Left ventricle myocardium inferior (tissue), 1 donor: ENCODE data around the gene MGLL. TPM values are rescaled to one million over a fixed set of nuclear protein-coding genes. Genes with fewer than 3 reads are reported as not detected.

Experiments used
- DNase-seq: peaks from one replicate; pipeline ENCODE4 v3.0.0-alpha.2; 2020
- H3K27ac ChIP-seq: fragments of 200-600 bp; replicated peaks from 2 replicates; pipeline ENCODE4 v1.8.0; 2021
- H3K27me3 ChIP-seq: fragments of 200-600 bp; 2 replicates; pipeline ENCODE4 v1.8.0; 2021; ENCODE audit warnings: low read depth
- H3K36me3 ChIP-seq: fragments of 200-600 bp; 2 replicates; pipeline ENCODE4 v1.8.0; 2021
- H3K4me1 ChIP-seq: fragments of 200-600 bp; 2 replicates; pipeline ENCODE4 v1.8.0; 2021
- H3K4me3 ChIP-seq: fragments of 200-600 bp; 2 replicates; pipeline ENCODE4 v1.8.0; 2021; ENCODE audit warnings: mild to moderate bottlenecking, moderate library complexity
- H3K9me3 ChIP-seq: fragments of 200-600 bp; replicated peaks from 2 replicates; pipeline ENCODE4 v1.8.0; 2021
- CTCF ChIP-seq: fragments of 200-600 bp; IDR thresholded peaks from 2 replicates; pipeline ENCODE4 v1.8.0; 2021; ENCODE audit warnings: antibody characterized with exemption, mild to moderate bottlenecking, borderline replicate concordance
- intact Hi-C: fragments of 100-400 bp; cut with micrococcal nuclease; formaldehyde crosslinking; loops from one replicate; pipeline ENCODE4 v1.11.0; 2022
- total RNA-seq: library from RNA; stranded (reverse); fragmentation: NEBNext Ultra II Directional; extraction: Animal tissue kit (Norgen Biotek cat#: 25700); gene quantifications from one replicate; pipeline ENCODE4 v1.2.1, GENCODE V29; 2021
- donor health status: DM: no; HTN: yes; CAD: no; lungs with severe emphysema.

MGLL gene
- total RNA-seq, 1 donor from 2014 or later = 67.0 TPM

DNA sequence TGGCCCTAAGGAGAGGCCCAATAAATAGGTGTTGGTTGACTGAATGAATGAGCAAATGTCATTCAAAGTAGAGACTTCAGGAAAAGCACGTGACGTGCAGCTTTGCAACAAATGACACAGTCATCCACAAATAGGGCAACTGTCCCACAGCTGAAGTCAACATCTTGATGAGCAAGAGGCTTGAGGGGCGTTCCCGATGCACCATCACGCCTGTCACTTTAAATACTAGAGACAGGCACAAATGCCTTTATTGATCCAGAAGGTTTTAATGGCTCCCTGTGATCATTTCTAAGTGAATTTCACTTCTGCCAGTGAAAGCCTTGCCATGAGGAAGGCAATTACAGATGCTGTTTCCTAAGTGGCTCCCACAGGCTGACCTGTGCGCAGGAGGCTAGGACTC, 105.9 kb downstream of the MGLL start:
- Histone ChIP-seq H3K9me3 (no peaks in the 10 kb centered on the region), H3K36me3 (peaks cover 44% of the 10 kb centered on the region), H3K4me3 (no peak overlapping the region), H3K4me1 (peaks cover 97% of the 10 kb centered on the region), H3K27ac (peak overlapping the region; percentile 96), H3K27me3 (no peaks in the 10 kb centered on the region)
- no peak for TF ChIP-seq CTCF
- DNase-seq = no peak
- intact Hi-C loops = no loop called here

- Histone ChIP-seq H3K36me3 (peaks cover 36% of the 10 kb centered on the region), H3K4me3 (no peak overlapping the region), H3K27me3 (no peaks in the 10 kb centered on the region), H3K9me3 (no peaks in the 10 kb centered on the region), H3K4me1 (peaks cover 99% of the 10 kb centered on the region), H3K27ac (peak overlapping the region; percentile 96)
- TF ChIP-seq CTCF = no peak
- intact Hi-C loops = no loop called here
- DNase-seq = no peak
Measured at GRCh38 chr3:127715532-127715931, 106.8 kb downstream of the MGLL start.

DNA sequence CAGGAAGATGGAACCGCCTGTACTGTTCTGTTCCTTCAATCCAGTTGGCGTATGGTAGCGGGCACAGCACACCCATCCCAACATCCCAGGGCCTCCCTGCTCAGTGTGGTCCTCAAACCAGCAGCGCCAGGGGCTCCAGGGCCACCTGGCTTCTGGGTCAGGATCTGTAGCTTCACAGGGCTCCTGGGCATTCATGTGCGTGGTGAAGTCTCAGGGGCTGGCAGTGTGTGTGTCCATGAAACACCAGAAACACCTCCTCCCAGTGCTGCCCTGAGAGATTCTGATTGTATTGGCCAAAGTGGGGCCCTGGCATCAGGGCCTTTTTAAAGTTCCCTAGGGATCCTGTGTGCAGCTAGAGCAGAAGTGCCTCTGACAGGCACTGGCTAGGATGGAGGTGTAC, 107.4 kb downstream of the MGLL start:
- no peaks in the 10 kb centered on the region for H3K9me3 ChIP-seq
- no peak for TF ChIP-seq CTCF
- H3K36me3 ChIP-seq = peaks cover 29% of the 10 kb centered on the region
- H3K27ac ChIP-seq = peak overlapping the region; percentile 96
- intact Hi-C loops = no loop called here
- no peaks in the 10 kb centered on the region for H3K27me3 ChIP-seq
- no peak for DNase-seq
- H3K4me1 ChIP-seq = peaks cover 99% of the 10 kb centered on the region
- no peak overlapping the region for H3K4me3 ChIP-seq

GRCh38 chr3:127714125-127714571, 108.2 kb downstream of the MGLL start:
- H3K4me1 ChIP-seq = peaks cover 99% of the 10 kb centered on the region
- no peak for TF ChIP-seq CTCF
- H3K36me3 ChIP-seq = peaks cover 22% of the 10 kb centered on the region
- no peaks in the 10 kb centered on the region for H3K9me3 ChIP-seq
- H3K4me3 ChIP-seq = no peak overlapping the region
- H3K27me3 ChIP-seq = no peaks in the 10 kb centered on the region
- H3K27ac ChIP-seq = peak overlapping the region; percentile 96
- DNase-seq = no peak
- intact Hi-C loops = no loop called here

GRCh38 chr3:127712881-127713771, 109.2 kb downstream of the MGLL start:
- peak overlapping the region; percentile 30 for H3K4me3 ChIP-seq
- no peak for TF ChIP-seq CTCF
- H3K4me1 ChIP-seq = peaks cover 99% of the 10 kb centered on the region

More at GRCh38 chr3:127712881-127713771, 109.2 kb downstream of the MGLL start:
- Histone ChIP-seq H3K9me3 (no peaks in the 10 kb centered on the region), H3K27me3 (no peaks in the 10 kb centered on the region), H3K36me3 (peaks cover 19% of the 10 kb centered on the region), H3K27ac (peak overlapping the region; percentile 96)
- no peak for DNase-seq
- intact Hi-C loops = no loop called here
